ENCODE results near the gene ELMO3.

The ELMO3 gene

GRCh38 chr16:67199808-67200198 lies 872 bp downstream of the ELMO3 start:
- no peak for DNase-seq (ENCODE audit: low read depth)

GRCh38 chr16:67200491-67200890 lies 1.6 kb downstream of the ELMO3 start:
- DNase-seq (ENCODE audit: low read depth): no peak

- DNase-seq (ENCODE audit: low read depth): no peak
Observed at GRCh38 chr16:67201411-67202345, 2.7 kb downstream of the ELMO3 start.

- DNase-seq (ENCODE audit: low read depth): no peak
Observed at GRCh38 chr16:67202426-67202825, 3.5 kb downstream of the ELMO3 start.

GRCh38 chr16:67202956-67203493 lies 4.1 kb downstream of the ELMO3 start:
- no peak for DNase-seq (ENCODE audit: low read depth)

- no peak for DNase-seq (ENCODE audit: low read depth)
Observed at GRCh38 chr16:67204076-67204475, 5.1 kb downstream of the ELMO3 start.

GRCh38 chr16:67206129-67206837 lies 7.4 kb downstream of the ELMO3 start:
- DNase-seq (ENCODE audit: low read depth): no peak

- DNase-seq (ENCODE audit: low read depth): no peak
Observed at GRCh38 chr16:67206838-67207248, 7.9 kb downstream of the ELMO3 start.

- DNase-seq (ENCODE audit: low read depth): no peak
Observed at GRCh38 chr16:67207249-67208091, 8.5 kb downstream of the ELMO3 start.

- DNase-seq (ENCODE audit: low read depth): no peak
Observed at GRCh38 chr16:67208154-67208896, 9.4 kb downstream of the ELMO3 start.

GRCh38 chr16:67209565-67209964 lies 10.6 kb downstream of the ELMO3 start:
- no peak for DNase-seq (ENCODE audit: low read depth)

- DNase-seq (ENCODE audit: low read depth): no peak
Observed at GRCh38 chr16:67210069-67210937, 11.4 kb downstream of the ELMO3 start.

GRCh38 chr16:67211674-67212073 lies 12.7 kb downstream of the ELMO3 start:
- no peak for DNase-seq (ENCODE audit: low read depth)

- DNase-seq (ENCODE audit: low read depth): no peak
Observed at GRCh38 chr16:67212766-67213165, 13.8 kb downstream of the ELMO3 start.

GRCh38 chr16:67213197-67214019 lies 14.5 kb downstream of the ELMO3 start:
- DNase-seq (ENCODE audit: low read depth): no peak

- no peak for DNase-seq (ENCODE audit: low read depth)
Observed at GRCh38 chr16:67215706-67216105, 16.8 kb downstream of the ELMO3 start.

GRCh38 chr16:67216612-67217490 lies 17.9 kb downstream of the ELMO3 start:
- DNase-seq (ENCODE audit: low read depth): no peak

GRCh38 chr16:67223992-67224391 lies 25.1 kb downstream of the ELMO3 start:
- no peak for DNase-seq (ENCODE audit: low read depth)

Measured in GM04503 (cell line).